T-helper 2 cell treated with Interferon-gamma antibody and Interleukin-4, amounts not matched to agents 100 ng/mL and 5 ng/mL, for 36 hours (primary cell): ENCODE data around the gene SELENOV. TPM values are rescaled to one million over a fixed set of nuclear protein-coding genes. Genes with fewer than 3 reads are reported as not detected.

Experiments used
- intact Hi-C: fragments of 100-400 bp; cut with micrococcal nuclease; formaldehyde crosslinking; loops from one replicate; pipeline ENCODE4 v1.15.1; 2023
- total RNA-seq: library from RNA; stranded (reverse); gene quantifications from 2 replicates; pipeline ENCODE4 v1.2.3, GENCODE V29; 2022

The SELENOV gene
- total RNA-seq, 1 donor from 2014 or later, result not detected

DNA sequence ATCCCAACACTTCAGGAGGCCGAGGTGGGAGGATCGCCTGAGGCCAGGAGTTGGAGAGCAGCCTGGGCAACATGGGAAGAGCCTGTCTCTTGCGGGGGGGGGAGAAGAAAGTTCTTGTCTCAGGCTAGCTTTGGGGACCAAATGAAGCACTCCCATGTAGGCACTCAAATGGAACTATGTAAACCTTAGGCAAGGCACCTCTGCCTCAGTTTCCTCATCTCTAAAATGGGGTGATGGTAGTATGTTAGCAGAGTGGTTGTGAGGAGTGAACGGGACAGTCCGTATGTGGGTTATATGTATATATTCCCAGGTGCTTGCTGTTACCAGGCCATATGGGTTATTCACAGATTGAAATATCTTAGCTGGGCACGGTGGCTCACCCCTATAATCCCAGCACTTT lies 22.7 kb upstream of the SELENOV start:
- intact Hi-C loops, result no loop called here

DNA sequence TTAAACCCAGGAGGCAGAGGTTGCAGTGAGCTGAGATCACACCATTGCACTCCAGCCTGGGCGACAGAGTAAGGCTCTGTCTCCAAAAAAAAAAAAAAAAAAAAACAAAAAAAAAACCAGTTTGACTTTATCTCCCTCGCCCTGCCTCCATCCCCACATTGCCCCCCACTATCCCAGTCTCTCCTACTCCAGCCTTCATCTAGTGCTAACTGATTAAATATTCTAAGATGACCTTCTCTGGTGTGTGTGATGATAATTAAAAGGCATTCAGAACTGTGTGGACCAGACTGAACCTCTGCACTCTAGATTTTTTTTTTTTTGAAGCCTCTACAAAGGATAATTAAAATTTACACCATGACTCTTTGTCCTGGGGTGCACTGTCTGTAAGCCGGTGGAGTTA lies 22.2 kb upstream of the SELENOV start:
- intact Hi-C loops, result no loop called here

DNA sequence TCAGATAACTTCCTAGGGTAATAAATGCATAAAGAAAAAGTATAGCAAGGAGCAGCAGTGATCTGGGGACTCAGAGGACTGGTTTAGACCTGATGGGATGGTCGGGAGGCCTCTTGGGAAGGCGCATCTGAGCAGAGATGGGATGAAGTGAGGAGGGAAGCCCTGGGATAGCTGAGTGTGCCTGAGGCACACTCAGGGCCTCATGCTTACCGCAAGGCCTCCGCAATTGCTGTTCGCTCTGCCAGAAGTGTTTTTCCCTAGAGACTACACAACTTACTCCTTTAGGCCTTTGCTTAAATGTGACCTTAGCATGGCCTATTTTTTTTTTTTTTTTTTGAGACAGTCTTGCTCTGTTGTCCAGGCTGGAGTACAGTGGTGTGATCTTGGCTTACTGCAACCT lies 20.3 kb upstream of the SELENOV start:
- intact Hi-C loops, result no loop called here

DNA sequence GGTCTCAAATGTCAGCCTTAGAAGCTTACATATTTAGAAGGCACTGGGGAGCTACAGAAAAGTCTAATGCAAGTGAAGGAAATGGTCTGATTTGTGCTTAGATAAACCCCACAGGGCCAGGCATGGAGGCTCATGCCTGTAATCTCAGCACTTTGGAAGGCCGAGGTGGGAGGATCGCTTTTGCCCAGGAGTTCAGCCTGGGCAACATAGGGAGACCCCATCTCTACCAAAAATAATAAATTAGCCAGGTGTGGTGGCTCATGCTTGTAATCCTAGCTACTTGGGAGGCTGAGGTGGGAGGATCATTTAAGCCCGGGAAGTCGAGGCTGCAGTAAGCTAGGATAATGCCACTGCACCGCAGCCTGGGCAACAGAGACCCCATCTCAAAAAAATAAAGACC lies 18.9 kb upstream of the SELENOV start:
- intact Hi-C loops, result no loop called here

DNA sequence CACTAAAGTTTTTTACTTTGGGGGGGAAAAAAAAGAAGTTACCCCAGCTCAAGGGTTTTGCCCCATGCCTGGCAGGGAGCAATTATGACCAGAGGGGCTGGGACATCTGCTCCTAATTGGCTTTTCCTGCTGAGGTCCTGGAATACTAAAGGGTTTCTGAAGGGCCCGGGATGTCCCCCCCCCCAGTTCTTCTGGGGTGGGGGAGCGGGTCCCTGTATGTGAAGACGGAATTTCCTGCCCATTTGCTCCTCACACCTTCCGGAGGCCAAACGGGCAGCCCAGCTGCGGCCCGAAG lies 17.3 kb upstream of the SELENOV start:
- intact Hi-C loops, result no loop called here

DNA sequence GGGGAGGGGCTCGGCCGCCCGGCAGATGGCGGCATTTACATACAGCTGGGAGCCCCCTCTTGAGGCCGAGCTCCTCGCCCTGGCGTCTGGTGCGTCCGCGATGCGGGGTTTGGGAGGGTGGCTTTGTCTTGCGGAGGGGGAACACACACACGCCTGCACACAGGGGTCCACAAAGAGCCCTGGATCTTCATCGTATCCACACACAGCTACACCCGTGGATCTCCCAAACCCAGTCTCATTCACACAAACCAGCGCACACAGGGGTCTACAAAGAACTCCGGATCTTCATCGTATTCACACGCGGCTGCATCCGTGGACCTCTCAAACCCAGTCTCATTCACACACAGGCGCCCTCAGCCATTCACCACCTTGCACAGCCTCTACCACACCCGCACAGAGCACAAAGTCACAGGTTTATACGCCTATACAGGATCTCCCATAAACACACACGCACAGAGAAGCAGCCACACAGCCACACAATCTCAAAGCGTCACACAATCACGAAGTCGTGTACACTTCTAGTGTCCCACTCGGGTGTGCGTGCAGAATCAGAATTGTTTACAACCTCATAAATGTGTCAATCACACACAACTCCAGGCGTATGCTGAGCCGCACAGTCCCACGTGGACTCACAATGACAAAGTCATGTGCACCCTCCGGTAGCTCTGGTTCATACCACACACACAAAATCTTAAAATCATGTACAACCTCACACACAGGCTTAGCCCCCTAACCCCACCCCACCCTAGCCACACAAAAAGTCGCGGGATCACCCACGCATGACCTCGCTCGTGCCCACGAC lies 16.7 kb upstream of the SELENOV start:
- intact Hi-C loops, result no loop called here

DNA sequence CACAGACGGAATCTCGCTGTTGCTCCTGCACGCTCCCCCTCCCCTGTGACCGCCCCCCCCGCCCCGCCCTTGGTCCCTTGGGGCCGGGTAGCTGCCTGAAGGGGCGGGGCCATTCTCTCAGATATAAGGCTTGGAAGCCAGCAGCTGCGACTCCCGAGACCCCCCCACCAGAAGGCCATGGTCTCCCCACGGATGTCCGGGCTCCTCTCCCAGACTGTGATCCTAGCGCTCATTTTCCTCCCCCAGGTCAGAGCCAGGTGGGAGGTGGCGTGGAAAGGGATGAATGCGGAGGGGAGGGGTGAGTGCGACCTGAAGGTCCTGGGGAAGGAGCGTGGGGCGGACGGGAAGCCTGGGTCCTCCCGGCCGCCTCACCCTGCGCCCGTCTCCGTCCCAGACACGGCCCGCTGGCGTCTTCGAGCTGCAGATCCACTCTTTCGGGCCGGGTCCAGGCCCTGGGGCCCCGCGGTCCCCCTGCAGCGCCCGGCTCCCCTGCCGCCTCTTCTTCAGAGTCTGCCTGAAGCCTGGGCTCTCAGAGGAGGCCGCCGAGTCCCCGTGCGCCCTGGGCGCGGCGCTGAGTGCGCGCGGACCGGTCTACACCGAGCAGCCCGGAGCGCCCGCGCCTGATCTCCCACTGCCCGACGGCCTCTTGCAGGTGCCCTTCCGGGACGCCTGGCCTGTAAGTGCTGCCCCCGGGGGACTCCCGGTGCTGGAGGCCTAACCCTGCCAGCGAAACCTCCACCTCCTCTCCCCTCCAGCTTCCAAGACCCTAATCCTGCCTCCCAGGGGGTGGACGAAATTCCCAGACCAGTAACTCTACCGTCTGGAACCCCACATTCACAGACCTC lies 15.9 kb upstream of the SELENOV start, which contains the start of gene DLL3:
TSS of gene DLL3 (plus strand) at position 150 of the 845 bp plus-strand sequence. CDS start at position 178, 28 bp downstream.
- intact Hi-C loops, result no loop called here

DNA sequence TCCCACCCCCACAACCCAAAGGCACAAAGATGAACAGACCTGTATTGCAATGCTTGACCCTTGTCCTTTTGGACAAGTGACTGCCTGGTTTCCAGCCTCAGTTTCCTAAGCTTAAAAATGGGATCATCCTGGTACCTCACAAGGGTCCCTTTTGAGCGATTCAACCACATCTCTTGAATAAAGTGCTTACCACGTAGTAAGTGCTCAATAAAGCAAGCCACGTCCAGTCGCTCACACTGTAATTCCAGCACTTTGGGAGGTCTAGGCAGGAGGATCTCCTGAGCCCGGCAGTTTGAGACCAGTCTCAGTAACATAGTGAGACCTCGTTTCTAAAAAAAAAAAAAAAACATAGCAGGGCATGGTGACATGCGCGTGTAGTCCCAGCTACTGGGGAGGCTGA lies 15.0 kb upstream of the SELENOV start:
- intact Hi-C loops, result no loop called here

DNA sequence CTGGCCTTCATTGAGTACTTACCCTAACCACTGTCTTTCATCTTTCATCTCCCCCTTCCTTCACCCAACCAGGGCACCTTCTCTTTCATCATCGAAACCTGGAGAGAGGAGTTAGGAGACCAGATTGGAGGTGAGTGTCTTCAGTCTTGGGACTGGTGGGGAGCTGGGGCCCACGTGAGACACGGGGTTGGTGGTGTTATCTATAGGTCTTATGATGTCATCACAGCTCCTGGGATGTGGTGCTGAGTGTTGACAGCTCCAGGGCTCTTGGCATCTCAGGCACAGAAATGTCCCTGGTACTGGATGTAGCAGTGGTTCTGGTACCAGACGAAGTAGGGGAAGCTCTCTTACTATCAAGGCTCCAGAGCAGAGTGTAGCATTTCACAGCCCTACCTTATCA lies 14.4 kb upstream of the SELENOV start:
- intact Hi-C loops, result no loop called here

DNA sequence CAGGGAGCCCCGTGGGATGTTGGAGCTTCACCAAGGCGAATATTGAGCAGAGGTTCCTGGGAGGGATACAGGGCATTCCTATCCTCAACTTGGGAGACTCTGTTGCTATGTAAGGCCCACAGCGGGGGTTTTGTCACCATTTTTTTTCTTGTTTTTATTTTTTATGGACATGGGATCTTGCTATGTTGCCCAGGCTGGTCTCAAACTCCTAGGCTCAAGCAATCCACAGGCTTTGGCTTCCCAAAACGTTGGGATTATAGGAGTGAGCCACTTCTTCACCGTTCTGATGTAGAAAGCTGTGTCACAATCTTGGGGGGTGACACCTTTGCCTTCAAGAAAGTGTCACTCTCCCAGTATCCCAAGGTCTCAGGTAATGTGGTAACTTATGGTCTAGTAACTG lies 13.6 kb upstream of the SELENOV start:
- intact Hi-C loops, result no loop called here

DNA sequence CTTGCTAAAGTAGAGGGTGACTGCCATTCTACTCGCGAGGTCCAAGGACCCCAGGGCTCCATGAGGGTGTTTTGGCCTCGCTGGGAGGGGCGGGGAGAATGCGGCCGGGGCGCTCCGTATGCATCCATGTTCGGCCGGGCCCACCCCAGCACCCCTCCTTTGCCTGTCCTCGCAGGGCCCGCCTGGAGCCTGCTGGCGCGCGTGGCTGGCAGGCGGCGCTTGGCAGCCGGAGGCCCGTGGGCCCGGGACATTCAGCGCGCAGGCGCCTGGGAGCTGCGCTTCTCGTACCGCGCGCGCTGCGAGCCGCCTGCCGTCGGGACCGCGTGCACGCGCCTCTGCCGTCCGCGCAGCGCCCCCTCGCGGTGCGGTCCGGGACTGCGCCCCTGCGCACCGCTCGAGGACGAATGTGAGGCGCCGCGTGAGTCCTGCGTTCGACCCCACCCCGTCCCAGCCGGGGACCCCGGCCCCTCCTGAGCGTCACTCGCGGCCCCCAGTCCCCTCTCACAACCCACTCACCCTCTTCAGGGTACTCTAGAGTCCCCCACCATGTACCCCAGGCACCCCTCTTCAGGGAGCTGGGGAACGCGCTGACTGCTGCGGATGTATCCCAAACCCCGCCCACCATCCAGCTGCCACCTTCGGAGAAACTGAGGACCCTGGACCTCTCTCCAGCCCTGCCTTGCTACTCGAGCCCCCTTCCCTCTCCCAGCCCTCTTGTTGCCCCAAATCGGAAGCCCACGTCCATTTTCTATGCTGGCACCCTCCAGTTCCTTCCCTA lies 12.1 kb upstream of the SELENOV start:
- intact Hi-C loops, result loop anchor here (1.0 kb wide), 1 partner anchor 29 kb away; the partner anchor contains the start of gene EID2B

DNA sequence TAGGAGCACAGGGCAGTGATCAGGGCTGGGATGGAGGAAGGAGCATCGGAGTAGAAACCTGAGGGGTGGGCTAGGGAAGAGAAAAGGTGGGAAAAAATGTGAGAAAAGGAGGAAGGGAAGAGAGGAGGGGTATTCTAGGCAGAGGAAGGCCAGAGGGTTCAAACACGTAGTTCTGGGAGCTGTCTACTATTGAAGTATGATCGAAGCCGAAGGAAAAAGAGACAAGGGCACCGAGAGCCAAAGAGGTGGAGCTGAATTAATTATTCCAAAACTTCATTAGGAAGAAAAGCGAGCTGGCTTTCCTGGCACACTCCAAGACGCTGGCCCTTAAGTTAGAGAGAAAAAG lies 8.4 kb upstream of the SELENOV start:
- intact Hi-C loops, result no loop called here

DNA sequence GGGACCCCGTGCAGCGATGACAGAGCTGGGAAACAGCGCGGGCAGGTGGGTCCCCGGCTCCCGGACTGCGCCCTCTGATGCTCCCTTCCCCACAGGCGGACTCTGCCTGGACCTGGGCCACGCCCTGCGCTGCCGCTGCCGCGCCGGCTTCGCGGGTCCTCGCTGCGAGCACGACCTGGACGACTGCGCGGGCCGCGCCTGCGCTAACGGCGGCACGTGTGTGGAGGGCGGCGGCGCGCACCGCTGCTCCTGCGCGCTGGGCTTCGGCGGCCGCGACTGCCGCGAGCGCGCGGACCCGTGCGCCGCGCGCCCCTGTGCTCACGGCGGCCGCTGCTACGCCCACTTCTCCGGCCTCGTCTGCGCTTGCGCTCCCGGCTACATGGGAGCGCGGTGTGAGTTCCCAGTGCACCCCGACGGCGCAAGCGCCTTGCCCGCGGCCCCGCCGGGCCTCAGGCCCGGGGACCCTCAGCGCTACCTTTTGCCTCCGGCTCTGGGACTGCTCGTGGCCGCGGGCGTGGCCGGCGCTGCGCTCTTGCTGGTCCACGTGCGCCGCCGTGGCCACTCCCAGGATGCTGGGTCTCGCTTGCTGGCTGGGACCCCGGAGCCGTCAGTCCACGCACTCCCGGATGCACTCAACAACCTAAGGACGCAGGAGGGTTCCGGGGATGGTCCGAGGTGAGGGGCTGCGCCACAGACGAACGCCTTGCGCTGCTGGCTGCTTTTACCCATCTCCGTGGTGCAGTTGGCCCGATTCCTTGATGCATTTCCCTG lies 7.8 kb upstream of the SELENOV start:
- intact Hi-C loops, result no loop called here

DNA sequence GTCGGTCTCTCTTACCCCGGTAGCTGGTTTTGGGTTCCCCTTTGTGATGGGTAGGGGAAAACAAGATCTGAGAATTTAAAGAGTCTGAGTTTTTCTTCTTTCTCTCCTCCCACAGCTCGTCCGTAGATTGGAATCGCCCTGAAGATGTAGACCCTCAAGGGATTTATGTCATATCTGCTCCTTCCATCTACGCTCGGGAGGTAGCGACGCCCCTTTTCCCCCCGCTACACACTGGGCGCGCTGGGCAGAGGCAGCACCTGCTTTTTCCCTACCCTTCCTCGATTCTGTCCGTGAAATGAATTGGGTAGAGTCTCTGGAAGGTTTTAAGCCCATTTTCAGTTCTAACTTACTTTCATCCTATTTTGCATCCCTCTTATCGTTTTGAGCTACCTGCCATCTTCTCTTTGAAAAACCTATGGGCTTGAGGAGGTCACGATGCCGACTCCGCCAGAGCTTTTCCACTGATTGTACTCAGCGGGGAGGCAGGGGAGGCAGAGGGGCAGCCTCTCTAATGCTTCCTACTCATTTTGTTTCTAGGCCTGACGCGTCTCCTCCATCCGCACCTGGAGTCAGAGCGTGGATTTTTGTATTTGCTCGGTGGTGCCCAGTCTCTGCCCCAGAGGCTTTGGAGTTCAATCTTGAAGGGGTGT lies 7.1 kb upstream of the SELENOV start:
- intact Hi-C loops, result no loop called here

DNA sequence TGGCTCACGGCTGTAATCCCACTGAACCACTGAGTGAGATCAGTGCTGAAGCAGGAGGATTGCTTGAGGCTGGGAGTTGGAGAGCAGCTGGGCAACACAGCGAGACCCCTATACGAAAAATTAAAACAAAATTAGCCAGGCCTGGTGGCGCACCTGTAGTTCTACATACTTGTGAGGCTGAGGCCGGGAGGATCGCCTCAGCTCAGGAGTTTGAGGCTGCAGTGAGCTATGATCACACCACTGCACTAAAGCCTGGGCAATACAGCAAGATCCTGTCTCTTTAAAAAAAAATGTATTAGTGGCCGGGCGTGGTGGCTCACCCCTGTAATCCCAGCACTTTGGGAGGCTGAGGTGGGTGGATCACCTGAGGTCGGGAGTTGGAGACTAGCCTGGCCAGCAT lies 6.3 kb upstream of the SELENOV start:
- intact Hi-C loops, result no loop called here

DNA sequence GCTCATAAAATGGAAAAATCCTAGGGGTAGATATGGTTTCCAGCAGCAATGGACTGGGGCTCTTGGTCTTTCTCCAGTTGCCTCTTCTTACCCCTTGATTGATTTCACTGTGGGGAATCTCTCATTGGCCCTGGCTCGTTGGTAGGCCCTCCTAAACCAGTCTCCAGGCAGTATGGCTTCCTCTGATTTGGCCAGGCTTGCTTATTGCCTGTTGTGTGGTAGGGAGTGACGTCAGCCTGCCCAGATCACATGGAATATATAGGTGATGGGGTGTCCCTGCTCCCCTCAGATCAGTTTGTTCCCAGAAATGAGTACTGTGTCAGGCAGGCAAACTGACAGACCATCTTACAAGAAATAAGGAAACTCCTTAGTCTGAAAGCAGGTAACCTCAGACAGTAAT lies 5.7 kb upstream of the SELENOV start:
- intact Hi-C loops, result no loop called here

DNA sequence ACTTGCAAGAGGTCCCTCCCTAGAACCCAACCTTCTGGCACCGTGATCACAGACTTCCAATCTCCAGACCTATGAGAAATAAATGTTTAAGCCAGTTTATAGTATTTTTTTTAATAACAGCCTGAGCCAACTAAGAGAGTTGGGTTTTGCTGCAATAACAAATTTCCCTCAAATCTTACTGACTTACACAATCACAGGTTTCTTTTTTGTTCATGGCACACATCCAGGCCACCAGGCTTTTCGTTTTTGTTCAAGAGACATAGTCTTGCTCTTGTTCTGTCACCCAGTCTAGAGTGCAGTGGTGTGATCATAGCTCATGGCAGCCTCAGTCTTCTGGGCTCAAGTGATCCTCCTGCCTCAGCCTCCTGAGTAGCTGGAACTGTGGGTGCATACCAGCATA lies 2.0 kb upstream of the SELENOV start:
- intact Hi-C loops, result no loop called here

DNA sequence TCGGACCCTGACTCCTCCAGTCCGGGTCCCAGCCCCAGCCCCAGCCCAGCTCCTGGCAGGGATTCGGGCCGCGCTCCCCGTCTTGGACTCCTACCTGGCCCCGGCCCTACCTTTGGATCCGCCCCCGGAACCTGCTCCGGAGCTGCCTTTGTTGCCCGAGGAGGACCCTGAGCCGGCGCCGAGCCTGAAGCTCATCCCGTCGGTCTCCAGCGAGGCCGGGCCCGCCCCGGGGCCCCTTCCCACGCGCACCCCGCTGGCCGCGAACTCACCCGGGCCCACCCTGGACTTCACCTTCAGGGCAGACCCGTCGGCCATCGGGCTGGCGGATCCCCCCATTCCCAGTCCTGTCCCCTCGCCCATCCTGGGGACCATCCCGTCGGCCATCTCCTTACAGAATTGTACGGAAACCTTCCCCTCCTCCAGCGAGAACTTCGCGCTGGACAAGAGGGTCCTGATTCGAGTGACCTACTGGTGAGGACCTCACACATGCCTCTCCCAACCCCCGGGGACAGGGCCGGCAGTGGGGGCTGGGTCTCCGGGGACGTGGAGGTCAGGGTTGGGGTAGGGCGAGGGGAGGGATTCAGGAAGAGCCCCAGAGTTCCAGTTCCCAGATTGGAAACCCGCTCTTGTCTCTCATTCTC lies 732 bp downstream of the SELENOV start:
- intact Hi-C loops, result no loop called here

DNA sequence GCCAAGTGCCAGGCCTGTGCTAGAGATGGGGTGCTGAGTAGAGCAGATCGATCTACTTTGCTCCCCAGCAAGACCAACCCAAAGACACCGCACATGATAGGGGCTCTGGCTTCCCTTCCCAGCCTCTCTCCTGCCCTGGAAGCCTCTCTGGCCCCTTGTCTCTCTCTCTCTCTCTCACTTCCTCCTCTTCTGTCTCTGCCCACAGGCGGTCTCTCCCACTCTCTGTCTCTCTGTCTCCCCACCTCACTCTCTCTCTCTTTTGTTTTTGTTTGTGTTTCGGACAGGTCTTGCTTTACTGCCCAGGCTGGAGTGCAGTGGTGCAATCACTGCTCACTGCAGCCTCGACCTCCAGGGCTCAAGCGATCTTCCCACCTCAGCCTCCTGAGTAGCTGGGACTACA lies 1.3 kb downstream of the SELENOV start:
- intact Hi-C loops, result no loop called here

DNA sequence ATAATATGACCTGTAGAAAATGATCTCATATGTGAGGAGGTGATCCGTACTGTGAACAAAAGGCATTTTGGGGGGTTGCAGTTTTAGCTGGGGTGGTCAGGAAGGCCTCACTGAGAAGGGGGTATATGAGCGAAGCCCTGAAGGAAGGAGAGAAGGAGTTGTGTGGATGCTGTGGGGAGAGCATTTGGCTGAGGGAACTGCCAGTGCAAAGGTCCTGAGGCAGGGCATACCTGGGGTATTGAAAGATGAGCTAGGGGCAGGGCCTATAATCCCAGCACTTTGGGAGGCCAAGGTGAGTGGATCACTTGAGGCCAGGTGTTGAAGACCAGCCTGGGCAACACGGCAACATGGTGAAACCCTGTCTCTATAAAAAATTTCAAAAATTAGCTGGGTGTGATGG lies 2.5 kb downstream of the SELENOV start:
- intact Hi-C loops, result no loop called here
